CD1c-positive myeloid dendritic cell (primary cell): ENCODE results near the gene OR4A5.
"Not testable (repeated sequence)": the region's sequence is repeated elsewhere in the genome, so short reads cannot be mapped to it uniquely, and the experiment has no call there.

Source experiments
- DNase-seq: peaks from one replicate; pipeline ENCODE4 v3.0.0-alpha.2; 2016; ENCODE audit errors: extremely low spot score

The OR4A5 gene

DNA sequence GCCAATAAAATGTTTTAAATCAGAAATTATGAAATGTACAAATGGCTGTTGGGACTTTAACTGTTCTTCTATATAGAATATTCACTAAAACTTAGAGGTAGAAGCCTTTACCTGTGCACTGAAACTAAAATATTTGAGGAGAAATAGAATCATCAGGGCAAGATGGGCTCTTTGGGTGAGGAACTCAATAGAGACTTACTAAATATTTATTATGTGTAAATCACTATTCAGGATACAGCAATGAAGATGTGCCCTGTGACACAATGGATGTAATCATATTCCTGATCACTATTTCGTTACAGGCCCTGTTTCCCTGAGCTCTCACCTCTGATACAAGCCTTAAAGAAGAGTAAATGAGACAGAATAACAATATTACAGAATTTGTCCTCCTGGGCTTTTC is at the start of gene OR4A5:
OR4A5 (plus strand) TSS at position 301 of the 400 bp plus-strand sequence; CDS start at position 354, 53 bp downstream.
- DNase-seq, result not testable (repeated sequence)

- not testable (repeated sequence) for DNase-seq
Measured at GRCh38 chr11:54720094-54720493, 13.5 kb downstream of the OR4A5 start.
